Hematopoietic multipotent progenitor cell (in vitro differentiated cells): ENCODE data around the gene LPP. TPM values are rescaled to one million over a fixed set of nuclear protein-coding genes. Genes with fewer than 3 reads are reported as not detected.

Source experiments
- DNase-seq, 3 donors: peaks; one replicate each; pipeline ENCODE4 v3.0.0-alpha.2; 2011 to 2015; ENCODE audit warnings: low read depth in 2 of 3, low spot score in 2 of 3
- total RNA-seq: library from RNA; depleted of rRNA; stranded (reverse); fragments of >200 nt; gene quantifications from one replicate; pipeline ENCODE4 v1.2.3, GENCODE V29; 2012

The LPP gene
- total RNA-seq, 1 donor, result 11.6 TPM

DNA sequence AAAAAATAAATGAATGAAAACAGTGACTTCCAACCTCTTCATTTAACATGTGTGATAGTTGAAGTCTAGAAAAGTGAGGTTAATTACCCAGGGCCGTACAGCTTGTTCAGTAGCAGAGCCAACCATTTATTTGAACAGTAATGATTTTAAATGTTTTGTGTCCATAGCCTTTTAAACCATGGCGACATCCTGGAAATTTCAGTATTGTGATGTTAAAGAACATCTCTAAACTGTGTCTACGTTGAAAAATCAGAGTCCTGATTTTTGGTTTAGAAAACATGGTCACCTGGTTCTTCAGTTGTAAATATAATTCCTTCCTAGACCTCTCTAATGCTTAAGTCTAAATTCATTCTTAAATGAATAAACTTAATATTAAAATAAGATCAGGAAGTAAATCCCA lies 14.2 kb downstream of the LPP start:
- no peak for DNase-seq

DNA sequence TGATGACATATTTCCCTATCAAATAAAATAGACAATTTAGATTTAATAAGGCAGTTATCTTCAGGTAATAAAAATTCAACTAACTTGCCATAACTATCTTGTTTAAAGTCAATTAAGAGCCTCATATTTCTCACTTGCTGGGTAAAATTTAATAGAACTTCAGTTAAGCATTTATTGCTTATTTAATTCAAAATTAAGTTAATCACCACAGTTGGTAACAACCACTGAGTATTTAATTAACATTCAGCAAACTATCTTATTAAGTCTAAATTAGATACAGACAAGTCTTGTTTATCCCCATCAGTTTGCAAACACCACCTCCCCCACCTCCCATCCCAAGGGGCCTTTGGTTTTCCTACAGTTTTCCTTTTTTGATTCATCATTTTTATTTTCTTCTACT lies 14.7 kb downstream of the LPP start:
- no peak for DNase-seq

DNA sequence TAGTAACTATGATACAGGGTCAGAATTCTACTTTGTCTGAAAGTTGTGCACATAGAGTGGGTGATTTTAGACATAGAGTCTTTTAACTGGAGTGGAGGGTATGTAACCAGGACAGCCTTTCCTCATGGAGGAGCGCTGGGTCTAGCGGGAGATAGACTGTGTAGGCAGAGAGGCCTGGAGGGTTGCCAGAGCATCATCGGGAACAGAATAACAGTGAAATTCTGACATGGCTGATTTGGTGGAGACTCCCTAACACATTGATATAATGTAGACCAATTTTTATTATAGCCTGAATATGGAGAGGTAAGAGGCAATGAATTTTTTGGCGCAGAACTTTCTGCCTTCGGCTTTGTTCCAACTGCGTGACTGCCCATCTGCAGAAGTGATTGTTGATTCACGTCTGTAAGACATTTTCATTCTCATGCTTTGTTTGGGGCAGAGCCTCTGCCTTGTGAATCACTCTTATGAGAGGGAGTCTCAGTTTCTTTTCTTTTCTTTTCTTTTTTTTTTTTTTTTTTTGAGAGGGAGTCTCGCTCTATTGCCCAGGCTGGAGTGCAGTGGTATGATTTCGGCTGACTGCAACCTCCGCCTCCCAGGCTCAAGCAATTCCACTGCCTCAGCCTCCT lies 16.0 kb downstream of the LPP start:
- DNase-seq, result no peak

DNA sequence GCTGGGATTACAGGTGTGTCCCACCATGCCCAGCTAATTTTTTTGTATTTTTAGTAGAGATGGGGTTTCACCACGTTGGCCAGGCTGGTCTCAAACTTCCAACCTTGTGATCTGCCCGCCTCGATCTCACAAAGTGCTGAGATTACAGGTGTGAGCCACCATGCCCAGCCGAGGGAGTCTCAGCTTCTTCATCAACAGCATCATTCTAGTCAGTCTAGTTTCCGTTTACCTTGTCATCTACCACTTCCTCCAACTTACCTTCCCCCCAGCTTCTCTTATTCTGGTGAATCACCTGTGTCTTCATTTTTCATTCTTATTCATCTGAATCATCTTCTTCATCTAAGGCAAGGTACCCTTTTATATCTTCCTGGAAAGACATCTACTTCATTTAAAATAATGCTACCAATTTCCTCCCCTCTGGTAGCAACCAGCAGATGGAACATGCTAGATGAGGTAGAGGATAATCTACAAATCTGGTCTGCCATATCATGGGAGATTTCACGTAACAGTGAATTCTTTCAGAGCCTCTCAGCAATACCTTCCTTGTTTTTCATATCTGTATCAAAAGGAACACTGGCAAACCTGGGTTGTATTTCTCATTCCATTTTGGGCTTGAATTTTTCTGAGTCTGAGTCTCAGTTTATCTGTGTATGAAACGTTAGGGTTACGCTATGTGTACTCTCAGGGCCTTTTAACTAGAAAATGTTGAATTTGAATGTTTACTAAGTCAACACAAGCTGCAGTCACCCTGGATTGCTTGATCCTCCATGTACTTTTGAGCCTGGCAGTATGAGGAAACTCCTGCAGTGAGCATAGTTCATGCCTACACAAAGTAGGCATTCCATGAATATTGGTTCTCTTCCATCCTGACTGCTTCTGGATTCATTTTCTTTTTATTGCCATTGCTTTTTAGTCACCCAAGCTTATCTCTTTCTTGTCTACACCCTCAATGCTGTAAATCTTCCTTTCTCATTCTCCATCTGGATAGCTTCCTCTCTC lies 16.8 kb downstream of the LPP start:
- DNase-seq, result no peak

- DNase-seq, result no peak
Measured at GRCh38 chr3:188171682-188172467, 17.9 kb downstream of the LPP start.

GRCh38 chr3:188174317-188175044 lies 20.5 kb downstream of the LPP start:
- no peak for DNase-seq

- no peak for DNase-seq
Measured at GRCh38 chr3:188176476-188176875, 22.5 kb downstream of the LPP start.

GRCh38 chr3:188176884-188177283 lies 22.9 kb downstream of the LPP start:
- no peak for DNase-seq

DNA sequence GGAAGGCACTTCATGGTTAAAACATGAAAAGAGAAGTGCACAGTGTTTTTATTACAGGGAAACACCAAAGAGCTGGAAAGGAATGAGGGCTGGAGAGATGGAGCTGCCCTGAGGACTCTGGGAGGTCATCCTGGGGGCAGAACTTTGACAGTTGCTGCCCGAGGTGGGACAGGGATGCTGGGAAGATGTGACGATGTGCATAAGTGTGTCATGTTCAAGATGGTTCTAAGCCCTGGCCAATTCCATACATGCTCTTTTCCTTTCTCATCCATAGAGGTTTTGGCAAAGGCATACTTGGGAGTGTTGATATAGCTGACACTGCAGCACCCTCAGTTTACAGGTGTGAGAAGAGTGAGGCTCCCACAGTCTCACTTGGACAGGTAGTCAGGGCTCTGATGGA lies 23.8 kb downstream of the LPP start:
- no peak for DNase-seq

- no peak for DNase-seq
Measured at GRCh38 chr3:188178293-188178936, 24.5 kb downstream of the LPP start.

GRCh38 chr3:188179006-188179966 lies 25.3 kb downstream of the LPP start:
- no peak for DNase-seq

DNA sequence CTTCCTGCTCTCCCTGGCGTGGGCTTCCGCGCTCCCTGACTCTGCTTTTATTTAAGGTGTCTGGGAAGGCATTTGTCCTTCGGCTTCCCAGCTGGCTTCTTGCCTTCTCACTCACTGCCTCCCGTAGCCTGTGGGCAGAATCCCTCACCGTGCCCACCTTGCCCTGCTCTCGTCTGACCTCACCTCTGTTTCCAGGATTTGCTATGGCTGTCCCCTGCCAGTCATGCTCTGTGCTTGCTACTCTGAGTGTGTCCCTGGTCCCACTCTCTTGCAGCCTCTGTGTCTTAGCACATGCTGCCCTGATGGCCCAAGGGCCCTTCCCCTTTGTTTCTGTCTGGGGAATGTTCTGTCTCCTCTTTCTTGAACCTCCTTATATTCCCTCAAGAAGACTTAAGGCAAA lies 26.2 kb downstream of the LPP start:
- DNase-seq, result no peak

DNA sequence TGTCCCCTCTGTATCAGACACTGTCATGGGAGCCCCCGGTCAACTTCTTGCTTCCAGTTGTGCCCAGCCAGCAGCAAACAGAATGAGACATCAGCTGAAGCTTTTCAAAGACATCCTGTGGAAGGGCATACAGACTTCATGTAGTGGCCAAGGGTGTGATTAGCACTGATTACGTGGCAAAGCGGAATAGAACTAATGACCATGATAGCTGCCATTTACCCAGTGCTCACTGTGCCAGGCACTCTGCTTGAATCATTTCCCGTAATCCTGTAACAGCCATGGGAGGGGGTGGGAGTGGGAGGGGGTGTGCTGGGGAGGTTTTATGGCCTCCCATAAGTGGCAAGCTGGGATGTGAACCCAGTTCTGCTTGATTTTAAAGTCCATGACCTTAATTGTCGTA lies 29.5 kb downstream of the LPP start:
- DNase-seq, result no peak

DNA sequence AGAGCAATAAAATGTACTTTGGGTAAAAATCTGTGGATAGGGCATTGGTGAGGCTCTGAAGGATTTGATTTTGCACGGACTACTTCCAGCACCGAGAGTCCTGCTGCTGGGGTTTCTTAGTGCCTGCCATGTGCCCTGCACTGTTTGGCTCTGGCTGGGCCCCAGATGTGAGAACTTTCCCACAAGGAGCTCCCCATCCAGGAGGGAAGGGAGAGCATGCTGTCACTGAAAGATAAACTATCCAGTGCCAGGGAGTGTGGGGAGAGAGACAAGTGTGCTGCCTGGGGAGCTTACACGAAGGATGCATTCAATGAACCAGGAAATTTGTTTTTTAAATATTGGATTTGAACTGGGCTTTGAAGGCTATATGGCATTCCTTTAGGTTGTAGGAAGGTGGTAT lies 30.2 kb downstream of the LPP start:
- no peak for DNase-seq

DNA sequence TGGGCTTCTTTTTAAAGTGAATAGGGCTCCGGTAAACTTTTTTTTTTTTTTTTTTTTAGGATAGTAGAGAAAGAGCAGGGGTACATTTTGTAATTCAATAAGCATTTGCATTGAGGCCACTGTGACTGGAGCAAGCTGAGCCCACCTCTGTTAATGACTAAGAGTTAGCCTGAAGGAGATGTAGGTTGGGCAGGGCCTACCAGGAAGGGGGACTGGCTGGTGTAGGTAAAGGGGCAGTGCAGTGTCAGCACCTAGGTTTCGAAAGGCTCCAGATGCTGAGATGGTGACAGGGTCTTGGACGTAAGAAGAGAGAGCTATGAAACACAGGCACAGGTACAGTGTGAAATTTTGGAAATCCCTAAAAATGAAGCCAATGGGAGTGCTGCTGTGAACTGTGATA lies 30.7 kb downstream of the LPP start:
- DNase-seq, result no peak

DNA sequence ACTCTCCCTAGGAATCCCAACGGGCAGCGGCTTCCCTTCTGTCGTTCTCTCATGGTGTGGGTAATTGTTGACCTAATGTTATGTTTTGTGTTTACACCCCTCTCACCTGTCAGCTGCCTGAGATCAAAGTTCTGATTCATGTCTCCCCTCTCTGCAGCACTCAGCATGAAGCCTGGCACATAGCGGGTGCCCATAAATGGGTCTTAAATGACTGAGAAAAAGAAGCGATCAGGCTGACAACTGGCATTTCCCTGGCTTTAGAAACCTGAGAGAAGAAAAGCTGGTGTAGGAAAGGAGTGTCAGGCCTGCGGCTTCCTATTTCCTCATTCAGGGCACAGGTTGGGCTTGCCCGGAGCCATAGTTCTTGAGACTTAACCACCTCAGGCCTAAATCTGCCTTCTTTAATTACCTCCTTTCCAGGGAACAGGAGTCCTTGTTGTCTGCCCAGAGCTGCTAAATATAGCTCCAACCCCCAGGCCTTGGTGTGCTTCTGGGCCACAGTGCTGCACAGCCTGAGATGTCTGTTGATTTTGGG lies 31.8 kb downstream of the LPP start:
- DNase-seq, result peak in 1 of 3 donors; percentile 50

DNA sequence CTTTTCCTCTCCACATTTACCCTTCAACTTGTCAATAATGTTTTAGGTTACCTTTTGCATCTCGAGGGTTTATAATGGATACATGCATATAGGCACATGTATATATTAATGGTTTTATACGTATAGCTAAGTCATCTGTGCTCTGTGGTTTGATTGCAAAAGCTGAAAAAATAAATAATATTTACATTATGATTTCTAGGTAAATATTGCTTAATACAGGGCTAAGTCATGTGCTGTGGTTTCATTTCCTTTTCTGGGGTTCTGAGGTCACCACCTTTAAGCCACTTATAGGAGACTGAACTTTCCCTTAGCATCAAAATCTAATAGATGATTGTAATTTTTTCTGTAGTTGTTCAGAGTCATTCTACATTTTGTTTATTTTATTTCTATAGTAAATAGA lies 33.1 kb downstream of the LPP start:
- no peak for DNase-seq

- no peak for DNase-seq
Measured at GRCh38 chr3:188188911-188189310, 35.0 kb downstream of the LPP start.

- no peak for DNase-seq
Measured at GRCh38 chr3:188191460-188191859, 37.5 kb downstream of the LPP start.
